ENCODE measurements around the gene CYP2S1. TPM values are rescaled to one million over a fixed set of nuclear protein-coding genes. Genes with fewer than 3 reads are reported as not detected.
A peak's percentile ranks its signal among the peaks of the same experiment; 100 is the strongest.

Gene CYP2S1
- total and polyA plus RNA-seq, 9 of the 15 experiments (the other 6 are each of a cell fraction or from before 2014, with no cell fraction given) = 0.07 to 1.9 (median 0.41) TPM

- TF ChIP-seq MYC (IDR thresholded peaks at IDR 0.05; ENCODE audit: low read depth, low read length) (peak; percentile 22; the same call in 1 of the 2 replicates), MYC (CRISPR knock-in tag; IDR thresholded peaks at IDR 0.05; ENCODE audit: borderline replicate concordance, low read depth) (no peak), CTBP1 (IDR thresholded peaks at IDR 0.05; ENCODE audit: borderline replicate concordance) (peak; percentile 59), HCFC1 (IDR thresholded peaks at IDR 0.05; ENCODE audit: low read depth, low read length) (no peak), XRCC3 (IDR thresholded peaks at IDR 0.05) (no peak), DMBX1 (CRISPR knock-in tag; IDR thresholded peaks at IDR 0.05; ENCODE audit: borderline replicate concordance) (no peak), ZNF696 (CRISPR knock-in tag; conservative IDR thresholded peaks at IDR 0.05) (no peak), GATA2 (CRISPR knock-in tag; IDR thresholded peaks at IDR 0.05) (0 out of 2 replicates have a peak, but pooled peaks have one; percentile 17), ETV5 (CRISPR knock-in tag; IDR thresholded peaks at IDR 0.05; ENCODE audit: low read depth) (0 out of 2 replicates have a peak, but pooled peaks have one; percentile 21), TCF3 (CRISPR knock-in tag; IDR thresholded peaks at IDR 0.05) (peak; percentile 18; the same call in 1 of the 2 replicates), NFIX (CRISPR knock-in tag; IDR thresholded peaks at IDR 0.05; ENCODE audit: low read depth) (no peak), CREB3L1 (IDR thresholded peaks at IDR 0.05; ENCODE audit: borderline replicate concordance, low read depth) (no peak), TEAD1 (CRISPR knock-in tag; IDR thresholded peaks at IDR 0.05) (no peak), ATF1 (CRISPR knock-in tag; IDR thresholded peaks at IDR 0.05) (no peak), ATF1 (tag; IDR thresholded peaks at IDR 0.05) (peak; percentile 9; the same call in 1 of the 2 replicates), PTBP1 (IDR thresholded peaks at IDR 0.05; ENCODE audit: low read depth, low read length) (no peak), ZNF408 (CRISPR knock-in tag; IDR thresholded peaks at IDR 0.05; ENCODE audit: low read depth) (no peak), NR2C2 (CRISPR knock-in tag; IDR thresholded peaks at IDR 0.05) (no peak), NR2C2 (tag; IDR thresholded peaks at IDR 0.05) (peak; percentile 12; the same call in 1 of the 2 replicates), ZNF24 (IDR thresholded peaks at IDR 0.05) (peak; percentile 70; the same call in 1 of the 2 replicates), E2F6 (IDR thresholded peaks at IDR 0.05; ENCODE audit: borderline replicate concordance in 1 of 2, extremely low read depth in 1 of 2, insufficient read depth in 1 of 2, insufficient read length in 1 of 2, low read depth in 1 of 2, low read length in 1 of 2, poor library complexity in 1 of 2, severe bottlenecking in 1 of 2) (peak in 1 of 2 experiments; percentile 43), CAMTA2 (CRISPR knock-in tag; conservative IDR thresholded peaks at IDR 0.05) (no peak)
- TF ChIP-seq, protein P1, sequence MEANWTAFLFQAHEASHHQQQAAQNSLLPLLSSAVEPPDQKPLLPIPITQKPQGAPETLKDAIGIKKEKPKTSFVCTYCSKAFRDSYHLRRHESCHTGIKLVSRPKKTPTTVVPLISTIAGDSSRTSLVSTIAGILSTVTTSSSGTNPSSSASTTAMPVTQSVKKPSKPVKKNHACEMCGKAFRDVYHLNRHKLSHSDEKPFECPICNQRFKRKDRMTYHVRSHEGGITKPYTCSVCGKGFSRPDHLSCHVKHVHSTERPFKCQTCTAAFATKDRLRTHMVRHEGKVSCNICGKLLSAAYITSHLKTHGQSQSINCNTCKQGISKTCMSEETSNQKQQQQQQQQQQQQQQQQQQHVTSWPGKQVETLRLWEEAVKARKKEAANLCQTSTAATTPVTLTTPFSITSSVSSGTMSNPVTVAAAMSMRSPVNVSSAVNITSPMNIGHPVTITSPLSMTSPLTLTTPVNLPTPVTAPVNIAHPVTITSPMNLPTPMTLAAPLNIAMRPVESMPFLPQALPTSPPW (CRISPR knock-in tag; IDR thresholded peaks at IDR 0.05) = peak; percentile 44; the same call in 1 of the 2 replicates
- TF ChIP-seq, protein P2, sequence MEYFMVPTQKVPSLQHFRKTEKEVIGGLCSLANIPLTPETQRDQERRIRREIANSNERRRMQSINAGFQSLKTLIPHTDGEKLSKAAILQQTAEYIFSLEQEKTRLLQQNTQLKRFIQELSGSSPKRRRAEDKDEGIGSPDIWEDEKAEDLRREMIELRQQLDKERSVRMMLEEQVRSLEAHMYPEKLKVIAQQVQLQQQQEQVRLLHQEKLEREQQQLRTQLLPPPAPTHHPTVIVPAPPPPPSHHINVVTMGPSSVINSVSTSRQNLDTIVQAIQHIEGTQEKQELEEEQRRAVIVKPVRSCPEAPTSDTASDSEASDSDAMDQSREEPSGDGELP (CRISPR knock-in tag; IDR thresholded peaks at IDR 0.05; ENCODE audit: borderline replicate concordance) = peak; percentile 33; the same call in 1 of the 2 replicates
These were observed at the start of gene CYP2S1 (continued) for GRCh38 chr19:41192574-41193429.
